ENCODE measurements around the gene CRHR1.

DNA sequence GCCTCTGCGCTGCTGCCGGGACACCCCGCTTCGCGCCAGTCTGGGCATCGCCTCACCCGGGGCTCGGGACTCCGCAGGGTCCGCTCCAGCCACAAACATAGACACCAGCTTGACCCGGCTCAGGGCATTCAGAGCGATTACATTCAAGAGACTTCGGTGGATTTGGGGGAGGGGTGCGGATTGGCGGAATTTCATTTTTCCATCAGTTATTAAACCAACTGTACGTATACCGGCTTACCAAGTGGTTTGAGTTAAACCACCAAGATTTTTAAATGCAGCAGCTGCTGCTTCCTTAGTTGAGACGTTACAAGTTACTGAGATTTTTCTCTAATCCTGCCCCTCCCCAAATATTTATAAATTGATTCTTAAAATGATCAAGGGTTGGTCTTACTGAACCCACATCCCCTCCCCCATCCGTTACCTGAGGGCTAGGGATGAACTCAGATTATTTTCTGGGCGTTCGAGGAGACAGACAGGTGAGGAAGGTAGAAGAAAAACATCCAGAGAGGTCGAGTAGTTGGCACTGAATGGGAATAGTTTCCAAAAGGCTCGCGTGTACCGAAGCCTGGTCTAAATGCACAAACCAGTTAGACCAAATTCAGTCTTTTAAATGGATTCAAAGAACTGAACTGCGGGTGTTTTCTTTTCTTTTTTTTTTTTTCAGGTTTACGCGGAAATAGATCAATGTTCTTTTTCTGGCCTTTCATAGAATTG is 1.5 kb downstream of the CRHR1 start:
- TF ChIP-seq POLR2AphosphoS5 (IDR thresholded peaks at IDR 0.05; ENCODE audit: low read depth, low read length) (no peak), SIN3A (IDR thresholded peaks at IDR 0.05; ENCODE audit: borderline replicate concordance, insufficient read depth, low read length) (no peak), TAF1 (IDR thresholded peaks at IDR 0.05; ENCODE audit: borderline replicate concordance, insufficient read depth, low read length) (no peak)
- TF ChIP-seq, protein P1, sequence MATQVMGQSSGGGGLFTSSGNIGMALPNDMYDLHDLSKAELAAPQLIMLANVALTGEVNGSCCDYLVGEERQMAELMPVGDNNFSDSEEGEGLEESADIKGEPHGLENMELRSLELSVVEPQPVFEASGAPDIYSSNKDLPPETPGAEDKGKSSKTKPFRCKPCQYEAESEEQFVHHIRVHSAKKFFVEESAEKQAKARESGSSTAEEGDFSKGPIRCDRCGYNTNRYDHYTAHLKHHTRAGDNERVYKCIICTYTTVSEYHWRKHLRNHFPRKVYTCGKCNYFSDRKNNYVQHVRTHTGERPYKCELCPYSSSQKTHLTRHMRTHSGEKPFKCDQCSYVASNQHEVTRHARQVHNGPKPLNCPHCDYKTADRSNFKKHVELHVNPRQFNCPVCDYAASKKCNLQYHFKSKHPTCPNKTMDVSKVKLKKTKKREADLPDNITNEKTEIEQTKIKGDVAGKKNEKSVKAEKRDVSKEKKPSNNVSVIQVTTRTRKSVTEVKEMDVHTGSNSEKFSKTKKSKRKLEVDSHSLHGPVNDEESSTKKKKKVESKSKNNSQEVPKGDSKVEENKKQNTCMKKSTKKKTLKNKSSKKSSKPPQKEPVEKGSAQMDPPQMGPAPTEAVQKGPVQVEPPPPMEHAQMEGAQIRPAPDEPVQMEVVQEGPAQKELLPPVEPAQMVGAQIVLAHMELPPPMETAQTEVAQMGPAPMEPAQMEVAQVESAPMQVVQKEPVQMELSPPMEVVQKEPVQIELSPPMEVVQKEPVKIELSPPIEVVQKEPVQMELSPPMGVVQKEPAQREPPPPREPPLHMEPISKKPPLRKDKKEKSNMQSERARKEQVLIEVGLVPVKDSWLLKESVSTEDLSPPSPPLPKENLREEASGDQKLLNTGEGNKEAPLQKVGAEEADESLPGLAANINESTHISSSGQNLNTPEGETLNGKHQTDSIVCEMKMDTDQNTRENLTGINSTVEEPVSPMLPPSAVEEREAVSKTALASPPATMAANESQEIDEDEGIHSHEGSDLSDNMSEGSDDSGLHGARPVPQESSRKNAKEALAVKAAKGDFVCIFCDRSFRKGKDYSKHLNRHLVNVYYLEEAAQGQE (IDR thresholded peaks at IDR 0.05; ENCODE audit: insufficient read depth in 1 of 2, low read depth in 2 of 2, low read length in 2 of 2): no peak

Measured in PFSK-1 (cell line).